ENCODE results near the gene TMPRSS5.

DNA sequence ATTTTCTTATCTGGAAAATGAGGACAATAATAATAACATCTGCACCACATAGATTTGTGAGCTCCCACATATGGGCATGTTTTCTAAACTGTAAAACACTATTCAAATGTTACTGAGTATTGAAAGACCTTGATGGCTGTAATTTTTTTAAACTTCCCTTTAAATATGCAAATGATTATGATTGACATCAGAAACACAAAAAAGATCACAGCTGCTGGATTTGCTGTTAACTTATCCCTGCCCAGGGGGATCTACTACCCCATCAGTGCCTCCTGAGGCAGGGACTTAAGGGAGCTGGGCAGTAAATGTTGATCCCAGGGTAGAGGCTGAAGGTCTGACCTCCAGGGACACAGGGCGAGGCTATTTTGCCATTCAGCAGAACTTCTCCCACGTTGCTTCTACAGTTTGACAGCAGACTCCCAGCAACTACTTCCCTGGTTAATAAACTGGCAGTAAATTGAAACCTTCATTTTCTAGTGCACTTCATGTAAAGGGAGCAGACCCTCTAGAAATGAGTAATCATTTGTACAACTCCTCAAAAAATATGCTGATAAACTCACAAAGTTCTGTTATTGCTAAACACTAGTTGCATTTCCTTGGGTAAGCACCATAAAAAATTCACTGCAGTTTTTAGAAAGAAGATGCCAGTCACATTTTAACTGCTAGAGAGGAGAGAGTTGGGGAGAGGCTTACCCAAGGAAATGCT, 20.3 kb downstream of the TMPRSS5 start:
- TF ChIP-seq, protein P1, sequence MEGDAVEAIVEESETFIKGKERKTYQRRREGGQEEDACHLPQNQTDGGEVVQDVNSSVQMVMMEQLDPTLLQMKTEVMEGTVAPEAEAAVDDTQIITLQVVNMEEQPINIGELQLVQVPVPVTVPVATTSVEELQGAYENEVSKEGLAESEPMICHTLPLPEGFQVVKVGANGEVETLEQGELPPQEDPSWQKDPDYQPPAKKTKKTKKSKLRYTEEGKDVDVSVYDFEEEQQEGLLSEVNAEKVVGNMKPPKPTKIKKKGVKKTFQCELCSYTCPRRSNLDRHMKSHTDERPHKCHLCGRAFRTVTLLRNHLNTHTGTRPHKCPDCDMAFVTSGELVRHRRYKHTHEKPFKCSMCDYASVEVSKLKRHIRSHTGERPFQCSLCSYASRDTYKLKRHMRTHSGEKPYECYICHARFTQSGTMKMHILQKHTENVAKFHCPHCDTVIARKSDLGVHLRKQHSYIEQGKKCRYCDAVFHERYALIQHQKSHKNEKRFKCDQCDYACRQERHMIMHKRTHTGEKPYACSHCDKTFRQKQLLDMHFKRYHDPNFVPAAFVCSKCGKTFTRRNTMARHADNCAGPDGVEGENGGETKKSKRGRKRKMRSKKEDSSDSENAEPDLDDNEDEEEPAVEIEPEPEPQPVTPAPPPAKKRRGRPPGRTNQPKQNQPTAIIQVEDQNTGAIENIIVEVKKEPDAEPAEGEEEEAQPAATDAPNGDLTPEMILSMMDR (IDR thresholded peaks at IDR 0.05), result no peak
- TF ChIP-seq EZH2 (IDR thresholded peaks at IDR 0.05), result no peak
